ENCODE results near the gene OGFR.
A peak's percentile ranks its signal among the peaks of the same experiment; 100 is the strongest.

The OGFR gene

DNA sequence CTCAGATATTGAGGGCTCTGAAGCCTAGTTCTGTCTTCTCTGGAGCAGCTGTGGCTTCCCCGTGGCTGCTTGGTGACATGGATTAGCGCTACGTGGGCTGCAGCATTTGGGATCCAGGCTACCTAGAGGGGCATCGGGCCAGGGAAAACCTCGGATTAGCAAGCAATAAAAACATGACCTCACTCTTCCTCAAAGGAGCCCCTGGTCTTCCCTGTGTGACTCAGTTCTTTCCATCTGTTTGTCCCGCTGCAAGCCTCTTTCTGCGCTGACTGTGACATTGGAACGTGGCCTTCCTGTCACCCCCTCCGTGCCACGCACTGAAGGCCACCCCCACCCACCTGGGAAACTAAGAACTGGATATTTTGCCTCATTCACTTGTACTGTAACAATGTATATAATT, 4.8 kb upstream of the OGFR start:
- DNase-seq (ENCODE audit: low read depth in 2 of 2) = no peak

DNA sequence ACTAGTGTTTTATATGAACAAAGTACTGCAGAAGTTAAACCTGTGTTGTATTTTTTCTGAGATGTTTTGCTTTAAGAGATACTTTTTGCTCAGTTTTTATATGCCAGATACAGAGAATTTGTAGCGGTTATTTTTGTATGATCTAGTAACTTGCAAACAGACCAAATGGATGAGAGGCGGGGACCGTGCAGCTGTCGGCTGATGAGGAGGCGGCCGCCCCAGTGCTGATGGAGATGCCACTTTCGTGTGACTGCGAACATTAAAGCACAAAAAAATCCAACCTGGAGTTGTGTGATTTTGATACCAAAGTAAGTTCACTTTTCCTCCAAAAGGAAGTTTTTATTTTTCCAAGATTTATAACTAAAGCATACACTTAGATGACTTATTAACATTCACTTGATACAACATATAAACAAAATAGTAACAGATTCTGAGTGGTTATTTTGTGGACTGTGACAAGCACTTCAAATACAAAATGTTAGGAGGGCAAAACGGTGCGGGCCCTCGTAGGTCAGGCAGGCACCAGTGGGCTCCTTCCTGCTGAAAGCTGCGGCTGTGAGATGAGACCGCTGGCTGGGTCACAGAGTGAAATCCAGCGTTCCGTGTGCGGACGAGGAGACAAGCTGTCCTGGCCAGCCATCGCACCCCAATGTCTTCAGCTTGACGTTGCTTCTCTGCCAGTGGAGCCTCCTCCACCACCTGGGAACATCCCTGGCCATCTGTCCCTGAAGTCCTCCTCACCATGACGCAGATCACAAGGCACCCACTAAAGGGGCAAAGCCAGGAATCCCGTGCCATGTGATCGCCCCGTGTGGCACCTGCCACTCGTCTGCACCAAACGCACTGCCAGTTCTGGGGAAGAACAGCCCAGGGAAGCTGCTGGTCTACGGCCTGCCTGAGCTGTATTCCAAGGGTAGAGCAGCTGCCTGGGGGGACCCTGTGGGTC, 4.0 kb upstream of the OGFR start:
- DNase-seq (ENCODE audit: low read depth in 2 of 2) = no peak

- no peak for DNase-seq (ENCODE audit: low read depth in 2 of 2)
Measured at GRCh38 chr20:62801284-62802010, 3.2 kb upstream of the OGFR start.

- DNase-seq (ENCODE audit: low read depth in 2 of 2) = no peak
Measured at GRCh38 chr20:62802026-62802712, 2.5 kb upstream of the OGFR start.

- no peak for DNase-seq (ENCODE audit: low read depth in 2 of 2)
Measured at GRCh38 chr20:62804021-62804626, 511 bp upstream of the OGFR start.

DNA sequence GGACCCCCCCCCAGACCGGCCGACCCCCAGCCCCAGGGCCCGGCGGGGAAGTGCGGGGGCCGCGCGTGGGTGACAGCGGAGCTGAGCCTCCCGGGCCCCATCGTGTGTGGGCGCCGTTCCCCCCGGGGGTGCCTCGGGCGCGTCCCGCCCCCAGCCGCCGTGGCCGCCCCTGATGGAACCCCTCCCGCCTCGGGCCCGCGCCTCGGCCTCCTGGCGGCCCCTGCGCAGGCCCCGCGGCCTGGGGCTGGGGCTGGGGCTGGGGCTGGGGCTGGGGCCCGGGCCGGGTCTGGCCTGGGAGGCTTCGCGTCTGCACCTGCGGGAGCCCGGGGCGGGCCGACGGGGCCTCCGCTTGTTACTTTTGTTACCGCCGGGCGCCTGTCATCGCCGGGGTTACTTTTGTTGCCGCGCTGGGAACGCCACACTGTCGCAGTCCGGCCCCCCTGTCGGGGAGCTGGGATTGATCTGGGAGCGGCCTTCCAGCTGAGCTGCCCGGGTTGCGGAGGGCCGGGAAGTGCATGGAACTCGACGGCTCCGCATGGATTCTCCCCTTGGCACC, 598 bp downstream of the OGFR start:
- no peak for DNase-seq (ENCODE audit: low read depth in 2 of 2)

- DNase-seq (ENCODE audit: low read depth in 2 of 2) = no peak
Measured at GRCh38 chr20:62805711-62806382, 1.2 kb downstream of the OGFR start.

- DNase-seq (ENCODE audit: low read depth in 2 of 2) = no peak
Measured at GRCh38 chr20:62806383-62807050, 1.9 kb downstream of the OGFR start.

DNA sequence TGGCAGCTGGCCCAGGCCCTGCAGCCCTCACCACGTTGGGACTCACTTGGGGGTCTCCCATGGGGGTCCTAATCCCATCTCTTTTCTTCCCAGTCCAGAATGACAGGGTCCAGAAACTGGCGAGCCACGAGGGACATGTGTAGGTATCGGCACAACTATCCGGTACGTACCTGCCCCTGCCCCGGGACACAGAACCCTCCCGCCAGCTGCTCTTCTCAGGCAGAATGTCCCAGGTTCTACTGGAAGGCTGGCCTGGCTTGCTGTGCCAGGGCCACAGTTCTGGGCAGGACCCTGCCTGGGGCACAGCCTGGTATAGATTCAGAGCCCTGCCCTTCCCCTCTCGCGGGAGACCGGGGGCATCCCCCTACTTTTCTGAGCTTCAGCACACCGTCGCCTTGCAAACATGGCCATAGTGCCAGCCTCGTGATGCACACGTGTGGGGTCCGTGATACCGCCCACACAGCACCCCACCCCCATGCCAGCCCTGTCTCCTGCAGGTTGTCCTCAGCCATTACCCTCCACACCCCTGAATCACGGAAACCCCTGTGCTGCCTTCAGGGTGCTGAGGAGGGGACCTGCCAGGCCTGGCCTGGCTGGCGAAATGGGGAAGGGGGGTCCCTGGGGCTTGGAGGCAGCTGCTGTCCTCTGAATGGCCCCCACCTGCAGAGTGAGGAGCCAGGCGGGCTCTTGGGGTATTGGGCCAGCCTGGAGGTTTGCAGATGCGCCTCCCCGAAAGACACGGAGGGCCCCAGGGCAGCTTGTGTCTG, 3.0 kb downstream of the OGFR start:
- DNase-seq (ENCODE audit: low read depth in 2 of 2) = no peak

DNA sequence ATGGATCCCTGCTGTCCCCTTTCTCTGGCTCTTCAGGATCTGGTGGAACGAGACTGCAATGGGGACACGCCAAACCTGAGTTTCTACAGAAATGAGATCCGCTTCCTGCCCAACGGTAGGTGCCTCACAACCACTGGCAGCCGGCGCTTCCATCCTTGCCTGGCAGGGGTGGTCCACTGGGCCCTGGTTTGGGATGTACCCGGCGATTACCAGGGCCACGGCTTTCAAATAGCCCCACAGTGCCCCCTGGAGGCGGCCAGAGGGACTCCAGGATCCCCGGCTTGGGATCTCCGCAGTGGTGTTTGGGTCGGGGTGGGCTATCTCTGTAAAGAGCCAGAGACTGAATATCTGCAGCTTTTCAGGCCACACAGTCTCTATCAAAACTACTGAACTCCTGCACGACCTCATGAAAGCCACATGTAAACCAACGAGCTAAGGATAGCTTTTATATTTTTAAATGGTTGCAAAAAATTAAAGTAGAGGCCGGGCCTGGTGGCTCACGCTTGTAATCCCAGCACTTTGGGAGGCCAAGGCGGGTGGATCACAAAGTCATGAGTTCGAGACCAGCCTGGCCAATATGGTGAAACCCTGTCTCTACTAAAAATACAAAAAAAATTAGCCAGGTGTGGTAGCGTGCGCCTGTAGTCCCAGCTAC, 3.7 kb downstream of the OGFR start:
- DNase-seq (ENCODE audit: low read depth in 2 of 2) = peak; percentile 36 to 58

GRCh38 chr20:62809530-62810428, 5.1 kb downstream of the OGFR start:
- no peak for DNase-seq (ENCODE audit: low read depth in 2 of 2)

- DNase-seq (ENCODE audit: low read depth in 2 of 2) = no peak
Measured at GRCh38 chr20:62811320-62811719, 6.7 kb downstream of the OGFR start.

GRCh38 chr20:62811720-62812119, 7.1 kb downstream of the OGFR start:
- no peak for DNase-seq (ENCODE audit: low read depth in 2 of 2)

GRCh38 chr20:62812181-62812906, 7.7 kb downstream of the OGFR start:
- DNase-seq (ENCODE audit: low read depth in 2 of 2) = no peak

GRCh38 chr20:62812907-62813200, 8.2 kb downstream of the OGFR start:
- no peak for DNase-seq (ENCODE audit: low read depth in 2 of 2)

GRCh38 chr20:62813588-62813987, 9.0 kb downstream of the OGFR start:
- DNase-seq (ENCODE audit: low read depth in 2 of 2) = no peak

DNA sequence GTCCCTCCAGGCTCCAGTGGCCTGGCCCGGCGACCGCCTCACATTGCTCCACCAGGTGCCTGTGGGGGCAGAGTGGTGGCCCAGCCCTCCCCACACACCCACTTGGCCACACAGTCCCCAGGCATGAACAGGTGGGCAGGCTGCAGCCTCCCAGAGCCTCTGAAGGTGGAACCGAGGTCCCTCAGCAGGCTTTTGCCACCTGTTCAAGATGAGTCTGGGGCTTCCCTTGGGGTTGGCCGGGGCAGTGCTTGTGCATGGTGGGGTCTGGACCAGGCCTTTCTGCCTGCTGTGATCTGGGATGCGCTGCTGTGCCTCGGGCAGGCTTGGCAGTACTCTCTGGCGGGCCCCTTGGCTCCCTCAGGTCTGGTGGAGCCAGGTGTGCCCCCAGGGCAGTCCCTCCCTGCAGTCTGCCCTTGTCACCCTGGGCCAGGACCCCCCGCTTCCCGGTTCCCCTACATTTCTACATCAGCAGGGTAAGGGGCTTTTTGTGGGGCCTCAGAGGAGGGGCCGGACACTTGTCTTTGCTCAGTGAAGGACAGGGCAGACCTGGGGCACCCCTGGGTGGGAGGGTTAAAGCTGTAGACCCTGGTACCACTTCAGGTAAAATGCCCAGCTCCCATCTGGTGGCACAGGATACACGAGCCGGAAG, 9.5 kb downstream of the OGFR start:
- DNase-seq (ENCODE audit: low read depth in 2 of 2) = no peak

Data from stimulated activated CD4-positive, alpha-beta T cell treated with anti-CD3 and anti-CD28 coated beads, Interleukin-15, amount 100 ng/mL, for 48 hours (primary cell).